MG63 (cell line): ENCODE data around the gene NFAT5. TPM values are rescaled to one million over a fixed set of nuclear protein-coding genes. Genes with fewer than 3 reads are reported as not detected.
"Not testable (repeated sequence)": the region's sequence is repeated elsewhere in the genome, so short reads cannot be mapped to it uniquely, and the experiment has no call there.

Experiments used
- DNase-seq: peaks from one replicate; pipeline ENCODE4 v3.0.0-alpha.2; 2020
- H3K27me3 ChIP-seq: fragments of 250-450 bp; sonication (Bioruptor Pico); 2 replicates; pipeline ENCODE4 v1.5.1; 2020; ENCODE audit warnings: mild to moderate bottlenecking, moderate library complexity
- H3K36me3 ChIP-seq: fragments of 250-450 bp; sonication (Bioruptor Pico); 2 replicates; pipeline ENCODE4 v1.5.1; 2020; ENCODE audit warnings: mild to moderate bottlenecking, moderate library complexity
- H3K4me3 ChIP-seq: fragments of 250-450 bp; sonication (Bioruptor Pico); 2 replicates; pipeline ENCODE4 v1.5.1; 2020; ENCODE audit warnings: mild to moderate bottlenecking, moderate library complexity
- H3K9me3 ChIP-seq: fragments of 250-450 bp; sonication (Bioruptor Pico); 2 replicates; pipeline ENCODE4 v1.5.1; 2020; ENCODE audit warnings: mild to moderate bottlenecking, moderate library complexity
- total RNA-seq: library from RNA; depleted of rRNA; stranded (reverse); fragments of >200 nt; shearing (Covaris generic); gene quantifications from 2 replicates; pipeline ENCODE4 v1.2.3, GENCODE V29; 2014; ENCODE audit warnings: low replicate concordance; rRNA removed

NFAT5 gene, protein sequence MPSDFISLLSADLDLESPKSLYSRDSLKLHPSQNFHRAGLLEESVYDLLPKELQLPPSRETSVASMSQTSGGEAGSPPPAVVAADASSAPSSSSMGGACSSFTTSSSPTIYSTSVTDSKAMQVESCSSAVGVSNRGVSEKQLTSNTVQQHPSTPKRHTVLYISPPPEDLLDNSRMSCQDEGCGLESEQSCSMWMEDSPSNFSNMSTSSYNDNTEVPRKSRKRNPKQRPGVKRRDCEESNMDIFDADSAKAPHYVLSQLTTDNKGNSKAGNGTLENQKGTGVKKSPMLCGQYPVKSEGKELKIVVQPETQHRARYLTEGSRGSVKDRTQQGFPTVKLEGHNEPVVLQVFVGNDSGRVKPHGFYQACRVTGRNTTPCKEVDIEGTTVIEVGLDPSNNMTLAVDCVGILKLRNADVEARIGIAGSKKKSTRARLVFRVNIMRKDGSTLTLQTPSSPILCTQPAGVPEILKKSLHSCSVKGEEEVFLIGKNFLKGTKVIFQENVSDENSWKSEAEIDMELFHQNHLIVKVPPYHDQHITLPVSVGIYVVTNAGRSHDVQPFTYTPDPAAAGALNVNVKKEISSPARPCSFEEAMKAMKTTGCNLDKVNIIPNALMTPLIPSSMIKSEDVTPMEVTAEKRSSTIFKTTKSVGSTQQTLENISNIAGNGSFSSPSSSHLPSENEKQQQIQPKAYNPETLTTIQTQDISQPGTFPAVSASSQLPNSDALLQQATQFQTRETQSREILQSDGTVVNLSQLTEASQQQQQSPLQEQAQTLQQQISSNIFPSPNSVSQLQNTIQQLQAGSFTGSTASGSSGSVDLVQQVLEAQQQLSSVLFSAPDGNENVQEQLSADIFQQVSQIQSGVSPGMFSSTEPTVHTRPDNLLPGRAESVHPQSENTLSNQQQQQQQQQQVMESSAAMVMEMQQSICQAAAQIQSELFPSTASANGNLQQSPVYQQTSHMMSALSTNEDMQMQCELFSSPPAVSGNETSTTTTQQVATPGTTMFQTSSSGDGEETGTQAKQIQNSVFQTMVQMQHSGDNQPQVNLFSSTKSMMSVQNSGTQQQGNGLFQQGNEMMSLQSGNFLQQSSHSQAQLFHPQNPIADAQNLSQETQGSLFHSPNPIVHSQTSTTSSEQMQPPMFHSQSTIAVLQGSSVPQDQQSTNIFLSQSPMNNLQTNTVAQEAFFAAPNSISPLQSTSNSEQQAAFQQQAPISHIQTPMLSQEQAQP (N-terminal part only)
- total RNA-seq: 1.2 and 18.8 TPM in 2 replicates

DNA sequence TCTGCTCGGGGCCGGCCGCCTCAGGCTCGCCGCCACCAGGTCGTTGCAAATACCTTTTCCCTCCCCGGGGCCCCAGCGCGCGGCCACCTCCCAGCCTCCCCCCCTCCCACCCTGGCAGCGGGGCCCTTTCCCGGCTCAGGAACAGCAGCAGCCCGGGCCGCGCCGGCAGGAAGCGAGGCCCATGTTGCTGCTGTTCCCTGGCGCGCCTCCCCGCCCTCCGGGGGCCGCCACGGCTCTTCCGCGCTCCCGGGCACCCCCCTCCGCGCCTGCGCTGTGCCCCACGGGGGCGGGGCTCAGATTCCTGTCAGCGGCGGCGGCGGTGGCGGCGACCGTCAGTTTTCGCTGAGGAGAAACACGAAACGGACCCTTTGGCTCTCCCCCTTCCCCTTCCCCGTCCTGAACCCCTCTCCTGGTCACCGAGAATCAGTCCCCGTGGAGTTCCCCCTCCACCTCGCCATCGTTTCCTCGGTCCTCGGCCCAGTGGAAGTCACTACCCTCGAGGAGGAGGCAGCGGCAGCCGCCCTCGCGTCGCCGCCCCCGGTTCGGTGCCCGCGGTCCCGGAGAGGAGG is at the start of gene NFAT5:
NFAT5 (plus strand) TSS at position 296 of the 569 bp plus-strand sequence. CDS start 336 bp downstream, outside the sequence.
- peak; percentile 76 for DNase-seq
- Histone ChIP-seq H3K36me3 (peaks cover 15% of the 10 kb centered on the region), H3K27me3 (no peaks in the 10 kb centered on the region), H3K9me3 (no peaks in the 10 kb centered on the region), H3K4me3 (peak within 1 kb of the TSS; percentile 78)

DNA sequence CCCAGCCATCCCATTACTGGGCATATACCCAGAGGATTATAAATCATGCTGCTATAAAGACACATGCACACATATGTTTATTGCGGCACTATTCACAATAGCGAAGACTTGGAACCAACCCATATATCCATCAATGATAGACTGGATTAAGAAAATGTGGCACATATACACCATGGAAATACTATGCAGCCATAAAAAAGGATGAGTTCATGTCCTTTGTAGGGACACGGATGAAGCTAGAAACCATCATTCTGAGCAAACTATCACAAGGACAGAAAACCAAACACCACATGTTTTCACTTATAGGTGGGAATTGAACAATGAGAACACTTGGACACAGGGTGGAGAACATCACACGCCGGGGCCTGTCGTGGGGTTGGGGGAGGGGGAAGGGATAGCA is 47.9 kb upstream of the NFAT5 start:
- not testable (repeated sequence) for H3K4me3 ChIP-seq, H3K36me3 ChIP-seq, H3K27me3 ChIP-seq, H3K9me3 ChIP-seq, DNase-seq

DNA sequence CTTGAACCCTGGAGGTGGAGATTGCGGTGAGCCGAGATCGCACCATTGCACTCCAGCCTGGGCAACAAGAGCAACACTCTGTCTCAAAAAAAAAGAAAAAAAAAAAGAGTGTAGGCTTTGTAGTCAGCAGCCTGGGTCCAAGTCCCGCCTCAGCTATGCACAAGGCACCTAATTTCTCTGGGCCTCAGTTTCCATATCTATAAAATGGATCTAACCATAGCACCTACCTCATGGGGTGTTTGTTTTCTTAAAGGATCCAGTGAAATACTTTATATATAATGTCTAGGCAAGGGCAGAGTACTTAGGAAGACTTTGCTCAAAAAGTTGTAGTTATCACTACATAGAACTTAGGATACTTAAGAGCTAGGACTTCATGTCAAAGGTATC is 45.4 kb upstream of the NFAT5 start:
- H3K36me3 ChIP-seq: no peaks in the 10 kb centered on the region
- no peak for DNase-seq
- no peaks in the 10 kb centered on the region for H3K27me3 ChIP-seq
- no peak overlapping the region for H3K4me3 ChIP-seq
- no peaks in the 10 kb centered on the region for H3K9me3 ChIP-seq

- no peaks in the 10 kb centered on the region for H3K27me3 ChIP-seq
- DNase-seq: no peak
- no peaks in the 10 kb centered on the region for H3K36me3 ChIP-seq
- H3K9me3 ChIP-seq: no peaks in the 10 kb centered on the region
- H3K4me3 ChIP-seq: no peak overlapping the region
Measured at GRCh38 chr16:69520800-69521602, 44.8 kb upstream of the NFAT5 start.

GRCh38 chr16:69522041-69522578 is 43.7 kb upstream of the NFAT5 start:
- no peaks in the 10 kb centered on the region for H3K9me3 ChIP-seq
- H3K27me3 ChIP-seq: no peaks in the 10 kb centered on the region
- H3K36me3 ChIP-seq: no peaks in the 10 kb centered on the region
- H3K4me3 ChIP-seq: no peak overlapping the region
- no peak for DNase-seq

- Histone ChIP-seq H3K36me3 (no peaks in the 10 kb centered on the region), H3K4me3 (no peak overlapping the region), H3K9me3 (no peaks in the 10 kb centered on the region), H3K27me3 (no peaks in the 10 kb centered on the region)
- peak; percentile 4 for DNase-seq
Measured at GRCh38 chr16:69522732-69523404, 42.9 kb upstream of the NFAT5 start.

DNA sequence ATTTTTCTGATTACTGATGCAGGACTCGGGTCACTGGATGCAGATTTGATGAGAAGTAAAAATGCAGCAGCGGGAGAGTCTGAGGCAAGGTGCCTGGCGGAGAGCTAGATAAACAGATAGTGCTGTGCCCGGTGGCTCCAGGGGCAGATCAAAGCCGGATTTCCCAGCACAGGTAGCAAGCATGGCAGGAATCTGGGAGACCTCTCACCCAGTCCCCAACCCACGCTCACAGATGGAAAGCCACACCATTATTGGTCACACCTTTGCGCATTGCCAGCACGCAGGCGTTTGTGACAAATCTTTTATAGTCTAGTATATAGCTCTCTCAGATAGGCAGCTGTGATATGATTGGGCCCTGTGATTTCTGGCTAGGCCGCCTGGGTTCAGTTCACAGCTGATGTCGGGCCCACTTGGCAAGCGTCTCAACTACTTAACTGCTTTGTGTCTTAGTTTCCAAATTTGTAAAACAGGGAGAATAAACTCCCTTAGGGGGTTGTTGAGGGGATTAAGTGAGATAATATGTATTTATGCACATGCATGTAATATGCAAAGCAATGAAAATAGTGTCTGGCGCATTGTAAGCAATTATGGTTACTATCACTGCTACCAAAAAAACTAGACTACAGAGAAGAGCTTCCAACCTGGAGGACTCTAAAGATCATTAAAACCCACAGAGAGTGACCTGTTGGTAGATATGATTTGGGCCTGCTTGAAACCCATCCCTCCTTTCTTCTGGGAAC is 42.0 kb upstream of the NFAT5 start:
- Histone ChIP-seq H3K36me3 (no peaks in the 10 kb centered on the region), H3K4me3 (no peak overlapping the region), H3K27me3 (no peaks in the 10 kb centered on the region), H3K9me3 (no peaks in the 10 kb centered on the region)
- DNase-seq: no peak

- Histone ChIP-seq H3K9me3 (no peaks in the 10 kb centered on the region), H3K36me3 (no peaks in the 10 kb centered on the region), H3K27me3 (no peaks in the 10 kb centered on the region), H3K4me3 (no peak overlapping the region)
- DNase-seq: no peak
Measured at GRCh38 chr16:69526831-69527655, 38.7 kb upstream of the NFAT5 start.

- Histone ChIP-seq H3K9me3 (no peaks in the 10 kb centered on the region), H3K4me3 (no peak overlapping the region), H3K27me3 (no peaks in the 10 kb centered on the region), H3K36me3 (no peaks in the 10 kb centered on the region)
- DNase-seq: no peak
Measured at GRCh38 chr16:69531988-69532387, 33.8 kb upstream of the NFAT5 start.

DNA sequence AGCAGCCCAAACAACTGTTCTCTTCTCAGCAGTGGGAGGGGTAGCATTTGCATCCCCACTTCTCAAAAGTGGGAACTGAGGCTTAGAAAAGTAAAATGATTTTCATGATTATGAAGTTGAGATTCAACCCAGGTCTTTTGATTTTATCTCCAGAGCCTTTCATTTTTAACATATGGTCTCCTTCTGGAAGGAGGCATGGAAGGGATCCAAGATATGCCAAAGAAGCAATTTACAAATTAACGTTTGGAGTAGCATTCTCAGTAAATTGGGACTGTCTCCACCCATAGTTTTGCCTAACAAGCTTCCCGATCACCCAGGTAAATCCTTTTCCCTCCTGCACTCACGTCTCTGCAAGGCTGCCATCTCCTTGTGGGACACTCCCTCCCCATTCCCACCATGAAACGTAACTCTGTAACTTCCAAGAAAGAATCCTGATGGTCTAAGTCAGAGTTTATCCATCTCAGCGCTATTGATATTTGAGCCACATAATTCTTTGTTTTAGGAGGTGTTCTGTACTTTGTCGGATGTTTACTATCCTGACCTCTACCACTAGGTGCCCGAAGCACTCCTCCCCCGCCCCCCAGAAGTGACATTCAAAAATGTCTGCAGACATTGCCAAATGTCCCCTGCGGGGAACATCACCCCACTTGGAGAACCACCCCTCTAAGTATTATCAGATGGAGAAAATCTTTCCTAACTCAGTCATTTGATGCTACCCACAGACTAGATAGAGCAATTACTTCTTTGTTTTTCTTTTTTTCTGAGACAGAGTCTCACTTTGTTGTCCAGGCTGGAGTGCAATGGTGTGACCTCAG is 32.9 kb upstream of the NFAT5 start:
- no peak for DNase-seq
- H3K36me3 ChIP-seq: no peaks in the 10 kb centered on the region
- no peaks in the 10 kb centered on the region for H3K9me3 ChIP-seq
- H3K27me3 ChIP-seq: no peaks in the 10 kb centered on the region
- no peak overlapping the region for H3K4me3 ChIP-seq

GRCh38 chr16:69534720-69535119 is 31.0 kb upstream of the NFAT5 start:
- H3K27me3 ChIP-seq: no peaks in the 10 kb centered on the region
- H3K36me3 ChIP-seq: no peaks in the 10 kb centered on the region
- H3K4me3 ChIP-seq: no peak overlapping the region
- DNase-seq: no peak
- no peaks in the 10 kb centered on the region for H3K9me3 ChIP-seq

DNA sequence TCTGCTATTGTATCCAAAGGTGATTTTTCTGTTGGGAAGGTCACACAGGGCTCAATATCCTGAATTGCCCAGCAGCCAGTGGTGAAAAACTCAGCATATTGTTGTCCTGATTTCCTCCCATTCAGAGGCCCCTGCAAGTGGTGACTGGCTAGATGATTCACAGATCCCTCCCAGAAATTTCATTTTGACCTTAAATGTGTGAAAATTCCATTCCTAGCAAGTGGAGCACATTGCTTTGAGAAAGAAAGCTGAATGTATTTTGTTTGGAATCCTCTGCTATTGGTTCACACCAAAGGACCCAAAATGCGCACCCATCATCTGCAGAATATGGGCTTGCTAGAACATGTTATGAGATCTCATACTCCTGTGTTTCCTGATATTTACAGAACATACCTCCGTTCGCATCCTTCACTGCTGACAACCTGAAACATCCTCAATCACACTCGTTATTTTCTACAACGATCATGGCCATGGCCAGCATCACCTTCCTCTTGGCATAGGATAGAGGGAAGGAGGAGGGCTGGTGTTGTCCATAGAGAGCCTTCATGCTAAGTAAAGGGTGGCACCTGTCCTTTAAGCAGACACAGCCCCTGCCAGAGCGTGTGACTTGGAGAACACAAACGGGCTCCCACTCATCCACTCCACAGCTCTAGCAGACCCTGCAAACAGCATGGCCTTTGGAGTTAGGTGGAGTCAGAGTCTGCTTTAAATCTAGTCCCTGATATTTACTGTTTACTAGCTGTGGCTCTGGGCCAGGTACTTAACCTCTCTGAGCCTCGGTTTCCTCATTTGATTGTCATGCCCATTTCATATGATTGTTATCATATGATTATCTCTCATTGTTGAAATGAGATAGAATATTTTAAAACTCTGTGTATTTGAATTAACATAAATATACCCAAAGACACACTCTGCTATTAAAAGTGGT is 30.4 kb upstream of the NFAT5 start:
- DNase-seq: no peak
- no peaks in the 10 kb centered on the region for H3K27me3 ChIP-seq
- no peaks in the 10 kb centered on the region for H3K9me3 ChIP-seq
- no peak overlapping the region for H3K4me3 ChIP-seq
- H3K36me3 ChIP-seq: no peaks in the 10 kb centered on the region
